Measurements from ENCODE around the gene STK40.

Gene STK40

DNA sequence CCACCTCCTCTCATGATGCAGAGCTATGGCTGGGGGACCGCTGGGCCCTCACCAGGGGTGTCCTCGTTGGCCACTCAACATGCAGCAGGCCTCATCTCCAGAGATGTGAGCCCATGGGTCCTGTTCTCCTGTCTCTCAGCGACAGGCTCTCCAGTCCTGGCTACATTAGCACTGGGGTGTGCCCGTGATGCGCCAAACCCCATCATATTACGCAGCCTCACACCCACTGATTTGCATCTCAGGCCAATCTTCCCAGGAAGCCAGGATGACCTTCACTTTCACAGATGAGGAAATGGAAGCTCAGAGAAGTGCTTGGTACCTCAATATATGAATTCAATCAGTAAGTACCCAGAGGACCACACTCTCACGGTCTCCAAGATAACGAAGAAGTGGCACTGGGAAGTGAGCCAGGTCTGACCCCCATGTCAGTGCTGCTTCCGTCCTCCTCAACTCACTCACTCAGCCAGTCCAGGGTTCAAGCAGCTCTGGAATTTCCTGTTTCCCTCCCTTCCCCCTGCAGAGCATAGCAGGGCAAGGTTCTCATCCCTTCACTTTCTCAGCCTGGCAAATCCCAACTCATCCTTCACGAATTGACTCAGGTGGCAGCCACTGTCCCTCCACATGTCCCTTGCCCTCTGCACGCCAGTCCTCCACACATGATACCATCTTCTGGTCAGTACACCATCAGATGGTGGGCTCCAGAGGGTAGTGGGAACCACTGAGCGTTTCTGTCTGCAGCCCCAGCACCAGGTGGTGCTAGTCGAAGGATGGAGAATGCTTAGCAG, 33.4 kb downstream of the STK40 start:
- H3K9ac ChIP-seq (ENCODE audit: low read depth, low read length), result no peak overlapping the region

DNA sequence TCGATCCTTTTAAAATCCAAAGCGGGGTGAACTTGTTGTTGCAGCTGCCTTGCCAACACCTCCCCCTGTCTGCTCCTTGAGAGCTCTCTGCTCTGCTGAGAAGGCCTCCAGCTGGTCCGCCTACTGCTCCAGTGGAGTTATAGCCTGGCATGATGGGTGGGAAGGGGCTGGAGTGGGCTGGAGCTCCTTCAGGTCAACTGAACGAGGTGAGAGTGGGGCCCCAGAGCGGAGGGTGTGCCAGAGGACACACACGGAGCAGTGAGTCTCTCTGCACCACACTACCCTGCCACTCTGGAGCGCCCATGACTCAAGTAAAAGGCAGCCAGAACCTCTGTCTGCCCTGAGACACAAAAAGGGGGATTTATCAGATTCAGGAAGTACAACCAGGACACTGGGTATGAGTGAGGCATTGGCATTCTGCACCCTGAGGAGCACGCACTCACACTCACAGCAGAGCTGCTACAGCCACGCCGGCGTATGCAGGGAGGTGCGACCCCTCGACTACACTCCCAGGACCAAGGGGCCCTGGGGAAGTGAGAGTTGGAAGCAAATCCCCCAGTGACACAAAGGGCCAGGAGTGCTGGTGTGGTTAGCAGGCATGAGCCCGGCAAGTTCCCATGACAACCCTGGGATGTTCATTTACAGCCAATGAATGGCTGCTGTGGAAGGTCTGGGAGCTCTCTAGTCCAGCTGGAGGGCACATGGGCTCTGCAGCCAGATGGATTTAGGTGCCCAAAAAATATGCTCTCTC, 34.3 kb downstream of the STK40 start:
- no peaks in the 10 kb centered on the region for H3K79me2 ChIP-seq (ENCODE audit: insufficient read depth, low read length)
- H3K4me2 ChIP-seq (ENCODE audit: insufficient read depth, low read length), result no peak overlapping the region
- H2AFZ ChIP-seq (ENCODE audit: low read depth, low read length), result no peak overlapping the region
- no peaks in the 10 kb centered on the region for H3K27me3 ChIP-seq (ENCODE audit: insufficient read depth, low read length, poor library complexity)
- no peak overlapping the region for H3K27ac ChIP-seq (ENCODE audit: low read length)
- H3K4me3 ChIP-seq (ENCODE audit: low read depth in 1 of 2, low read length in 2 of 2), result no peak overlapping the region
- H3K4me1 ChIP-seq (ENCODE audit: insufficient read depth, low read length), result no peaks in the 10 kb centered on the region
- no peaks in the 10 kb centered on the region; the same call in 1 of the 2 replicates for H4K20me1 ChIP-seq (ENCODE audit: insufficient read depth, low read length)
- no peaks in the 10 kb centered on the region for H3K9me3 ChIP-seq (ENCODE audit: insufficient read depth, low read length, severe bottlenecking)
- no peak for DNase-seq
- TF ChIP-seq EZH2 (IDR thresholded peaks at IDR 0.05; ENCODE audit: borderline replicate concordance, low read depth, low read length, severe bottlenecking), result no peak
- TF ChIP-seq, protein P1, sequence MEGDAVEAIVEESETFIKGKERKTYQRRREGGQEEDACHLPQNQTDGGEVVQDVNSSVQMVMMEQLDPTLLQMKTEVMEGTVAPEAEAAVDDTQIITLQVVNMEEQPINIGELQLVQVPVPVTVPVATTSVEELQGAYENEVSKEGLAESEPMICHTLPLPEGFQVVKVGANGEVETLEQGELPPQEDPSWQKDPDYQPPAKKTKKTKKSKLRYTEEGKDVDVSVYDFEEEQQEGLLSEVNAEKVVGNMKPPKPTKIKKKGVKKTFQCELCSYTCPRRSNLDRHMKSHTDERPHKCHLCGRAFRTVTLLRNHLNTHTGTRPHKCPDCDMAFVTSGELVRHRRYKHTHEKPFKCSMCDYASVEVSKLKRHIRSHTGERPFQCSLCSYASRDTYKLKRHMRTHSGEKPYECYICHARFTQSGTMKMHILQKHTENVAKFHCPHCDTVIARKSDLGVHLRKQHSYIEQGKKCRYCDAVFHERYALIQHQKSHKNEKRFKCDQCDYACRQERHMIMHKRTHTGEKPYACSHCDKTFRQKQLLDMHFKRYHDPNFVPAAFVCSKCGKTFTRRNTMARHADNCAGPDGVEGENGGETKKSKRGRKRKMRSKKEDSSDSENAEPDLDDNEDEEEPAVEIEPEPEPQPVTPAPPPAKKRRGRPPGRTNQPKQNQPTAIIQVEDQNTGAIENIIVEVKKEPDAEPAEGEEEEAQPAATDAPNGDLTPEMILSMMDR (IDR thresholded peaks at IDR 0.05; ENCODE audit: borderline replicate concordance, extremely low read depth, low read length, poor library complexity, severe bottlenecking), result no peak
- ATAC-seq (ENCODE audit: insufficient read depth, low read depth), result no peak
- peaks cover 62% of the 10 kb centered on the region for H3K36me3 ChIP-seq (ENCODE audit: insufficient read depth, low read length)
- H3K9ac ChIP-seq (ENCODE audit: low read depth, low read length), result no peak overlapping the region

More for the DNA sequence above, 33.4 kb downstream of the STK40 start:
- Histone ChIP-seq H3K4me2 (ENCODE audit: insufficient read depth, low read length) (no peak overlapping the region), H3K79me2 (ENCODE audit: insufficient read depth, low read length) (no peaks in the 10 kb centered on the region), H3K27me3 (ENCODE audit: insufficient read depth, low read length, poor library complexity) (no peaks in the 10 kb centered on the region), H4K20me1 (ENCODE audit: insufficient read depth, low read length) (no peaks in the 10 kb centered on the region; the same call in 1 of the 2 replicates), H3K27ac (ENCODE audit: low read length) (no peak overlapping the region), H3K9me3 (ENCODE audit: insufficient read depth, low read length, severe bottlenecking) (no peaks in the 10 kb centered on the region), H3K36me3 (ENCODE audit: insufficient read depth, low read length) (peaks cover 58% of the 10 kb centered on the region), H3K4me1 (ENCODE audit: insufficient read depth, low read length) (no peaks in the 10 kb centered on the region), H2AFZ (ENCODE audit: low read depth, low read length) (no peak overlapping the region), H3K4me3 (ENCODE audit: low read depth in 1 of 2, low read length in 2 of 2) (no peak overlapping the region)
- ATAC-seq (ENCODE audit: insufficient read depth, low read depth) (no peak), DNase-seq (no peak)
- TF ChIP-seq EZH2 (IDR thresholded peaks at IDR 0.05; ENCODE audit: borderline replicate concordance, low read depth, low read length, severe bottlenecking), result no peak
- TF ChIP-seq, protein P1 (IDR thresholded peaks at IDR 0.05; ENCODE audit: borderline replicate concordance, extremely low read depth, low read length, poor library complexity, severe bottlenecking), result no peak

DNA sequence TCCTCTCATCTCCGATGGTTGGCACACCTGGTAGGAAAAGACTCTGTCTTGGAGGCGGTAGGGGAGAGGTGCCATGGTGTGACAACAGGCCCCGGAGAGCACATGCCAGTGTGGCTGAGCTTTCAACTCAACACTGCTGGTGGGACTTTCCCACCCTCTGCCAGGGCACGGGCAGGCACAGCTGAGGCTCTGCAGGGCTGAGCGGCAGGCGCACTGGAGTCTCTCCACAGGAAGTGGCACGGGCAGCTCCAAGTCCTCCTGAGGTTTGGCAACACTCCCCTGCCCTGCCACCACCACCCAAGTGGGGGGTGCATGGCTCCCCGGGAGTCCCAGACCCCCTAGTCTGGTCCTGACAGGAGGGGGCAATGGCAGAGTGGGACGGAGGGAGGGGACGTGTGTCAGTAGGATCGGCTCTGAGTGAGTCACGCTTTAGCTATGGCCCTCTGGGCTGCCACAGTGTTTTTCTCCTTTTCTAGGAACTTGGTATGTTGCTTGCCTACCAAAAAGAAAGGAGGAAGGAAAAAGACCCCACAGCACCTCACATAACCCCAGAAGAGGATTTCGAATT, 35.0 kb downstream of the STK40 start:
- H3K27ac ChIP-seq (ENCODE audit: low read length), result no peak overlapping the region

More for the DNA sequence above, 35.0 kb downstream of the STK40 start:
- Histone ChIP-seq H3K4me1 (ENCODE audit: insufficient read depth, low read length) (no peaks in the 10 kb centered on the region), H3K9me3 (ENCODE audit: insufficient read depth, low read length, severe bottlenecking) (no peaks in the 10 kb centered on the region), H2AFZ (ENCODE audit: low read depth, low read length) (no peak overlapping the region), H3K9ac (ENCODE audit: low read depth, low read length) (no peak overlapping the region), H3K36me3 (ENCODE audit: insufficient read depth, low read length) (peaks cover 62% of the 10 kb centered on the region), H3K79me2 (ENCODE audit: insufficient read depth, low read length) (no peaks in the 10 kb centered on the region), H3K4me3 (ENCODE audit: low read depth in 1 of 2, low read length in 2 of 2) (no peak overlapping the region), H4K20me1 (ENCODE audit: insufficient read depth, low read length) (no peaks in the 10 kb centered on the region; the same call in 1 of the 2 replicates), H3K27me3 (ENCODE audit: insufficient read depth, low read length, poor library complexity) (no peaks in the 10 kb centered on the region), H3K4me2 (ENCODE audit: insufficient read depth, low read length) (no peak overlapping the region)
- ATAC-seq (ENCODE audit: insufficient read depth, low read depth) (peak; percentile 64), DNase-seq (peak; percentile 33)
- no peak for TF ChIP-seq EZH2 (IDR thresholded peaks at IDR 0.05; ENCODE audit: borderline replicate concordance, low read depth, low read length, severe bottlenecking)
- TF ChIP-seq, protein P1 (IDR thresholded peaks at IDR 0.05; ENCODE audit: borderline replicate concordance, extremely low read depth, low read length, poor library complexity, severe bottlenecking), result no peak
